Mesenchymal stem cell (in vitro differentiated cells and primary cell): ENCODE data around the gene PLXDC2.
"Not testable (repeated sequence)": the region's sequence is repeated elsewhere in the genome, so short reads cannot be mapped to it uniquely, and the experiment has no call there.

Experiments used
- DNase-seq: peaks from one replicate; pipeline ENCODE4 v3.0.0-alpha.2; 2013
- H2AFZ ChIP-seq: one replicate; pipeline ENCODE4 v1.6.1; 2013; ENCODE audit warnings: low read depth, mild to moderate bottlenecking, control low read depth, inconsistent platforms, low read length, moderate library complexity
- H2AK5ac ChIP-seq: 2 replicates; pipeline ENCODE4 v1.6.1; 2013; ENCODE audit warnings: low read length, moderate library complexity, mild to moderate bottlenecking, inconsistent platforms; ENCODE audit not compliant: severe bottlenecking
- H2BK120ac ChIP-seq: one replicate; pipeline ENCODE4 v1.6.1; 2013; ENCODE audit warnings: low read depth, mild to moderate bottlenecking, inconsistent platforms, low read length, moderate library complexity
- H2BK12ac ChIP-seq, 2 experiments: one replicate each; pipeline ENCODE4 v1.6.1; 2013; ENCODE audit warnings: inconsistent platforms in 2 of 2, low read length in 2 of 2, mild to moderate bottlenecking in 2 of 2, moderate library complexity in 2 of 2, control low read depth in 1 of 2
- H2BK15ac ChIP-seq: one replicate; pipeline ENCODE4 v1.6.1; 2013; ENCODE audit warnings: mild to moderate bottlenecking, low read depth, inconsistent platforms; ENCODE audit not compliant: poor library complexity, severe bottlenecking
- H2BK5ac ChIP-seq: 2 replicates; pipeline ENCODE4 v1.6.1; 2013; ENCODE audit warnings: low read depth, mild to moderate bottlenecking, low read length, control low read depth, inconsistent platforms; ENCODE audit not compliant: poor library complexity, severe bottlenecking
- H3K14ac ChIP-seq, 2 experiments: one replicate each; pipeline ENCODE4 v1.6.1; 2013; ENCODE audit warnings: inconsistent platforms in 2 of 2, low read length in 2 of 2, control low read depth in 1 of 2, mild to moderate bottlenecking in 1 of 2, moderate library complexity in 1 of 2
- H3K18ac ChIP-seq, 2 experiments: one replicate each; pipeline ENCODE4 v1.6.1; 2013; ENCODE audit warnings: inconsistent platforms in 2 of 2, low read length in 2 of 2, control low read depth in 1 of 2, low read depth in 1 of 2, mild to moderate bottlenecking in 1 of 2
- H3K23ac ChIP-seq, 2 experiments: one replicate each; pipeline ENCODE4 v1.6.1; 2013; ENCODE audit warnings: inconsistent platforms in 2 of 2, low read length in 2 of 2, mild to moderate bottlenecking in 2 of 2, moderate library complexity in 2 of 2, control low read depth in 1 of 2
- H3K27ac ChIP-seq: 2 replicates; pipeline ENCODE4 v1.5.1; 2013; ENCODE audit warnings: mild to moderate bottlenecking, moderate library complexity, low read length, control low read depth, inconsistent platforms; ENCODE audit not compliant: poor library complexity, severe bottlenecking
- H3K27me3 ChIP-seq, 2 experiments: 2 replicates each; pipeline versions ENCODE4 v1.6.1 to v1.7.0; 2013; ENCODE audit warnings: low read length in 2 of 2, mild to moderate bottlenecking in 2 of 2, moderate library complexity in 2 of 2, control low read depth in 1 of 2, inconsistent platforms in 1 of 2; ENCODE audit not compliant: control insufficient read depth in 1 of 2, insufficient read depth in 1 of 2
- H3K36me3 ChIP-seq, 2 experiments: 2 replicates each; pipeline versions ENCODE4 v1.6.1 to v1.7.0; 2013; ENCODE audit warnings: low read length in 2 of 2, control low read depth in 1 of 2, inconsistent platforms in 1 of 2, low read depth in 1 of 2, mild to moderate bottlenecking in 1 of 2; ENCODE audit not compliant: insufficient read depth in 2 of 2, control insufficient read depth in 1 of 2
- H3K4ac ChIP-seq, 2 experiments: one replicate each; pipeline ENCODE4 v1.6.1; 2013; ENCODE audit warnings: inconsistent platforms in 2 of 2, low read length in 2 of 2, mild to moderate bottlenecking in 2 of 2, moderate library complexity in 2 of 2, control low read depth in 1 of 2, low read depth in 1 of 2
- H3K4me1 ChIP-seq: 2 replicates; pipeline ENCODE4 v1.6.1; 2013; ENCODE audit warnings: low read depth, low read length, control low read depth; ENCODE audit not compliant: control insufficient read depth, insufficient read depth
- H3K4me2 ChIP-seq: 2 replicates; pipeline ENCODE4 v1.6.1; 2013; ENCODE audit warnings: low read length, mild to moderate bottlenecking, inconsistent platforms; ENCODE audit not compliant: poor library complexity, severe bottlenecking
- H3K4me3 ChIP-seq, 2 experiments: 2 replicates each; pipeline versions ENCODE4 v1.5.1 to v1.7.0; 2013; ENCODE audit warnings: low read length in 2 of 2, mild to moderate bottlenecking in 2 of 2, control low read depth in 1 of 2, low read depth in 1 of 2; ENCODE audit not compliant: insufficient read depth in 1 of 2
- H3K79me1 ChIP-seq: replicated peaks from 2 replicates; pipeline ENCODE4 v1.6.1; 2013; ENCODE audit warnings: mild to moderate bottlenecking, control low read depth, low read length, inconsistent platforms; ENCODE audit not compliant: poor library complexity, severe bottlenecking
- H3K9ac ChIP-seq: 2 replicates; pipeline ENCODE4 v1.7.0; 2013; ENCODE audit warnings: mild to moderate bottlenecking, low read length, moderate library complexity
- H3K9me3 ChIP-seq: 2 replicates; pipeline ENCODE4 v1.7.0; 2013; ENCODE audit warnings: mild to moderate bottlenecking, low read length; ENCODE audit not compliant: control insufficient read depth
- H4K8ac ChIP-seq: one replicate; pipeline ENCODE4 v1.6.1; 2013; ENCODE audit warnings: inconsistent platforms, mild to moderate bottlenecking, low read length, moderate library complexity
- H4K91ac ChIP-seq: one replicate; pipeline ENCODE4 v1.6.1; 2013; ENCODE audit warnings: mild to moderate bottlenecking, low read length, inconsistent platforms
- WGBS: methylation state at CpG from one replicate; pipeline ENCODE4 v1.1.7; 2013; ENCODE audit warnings: mixed read lengths; 5-methylcytosine and 5-hydroxymethylcytosine counted together

PLXDC2 gene

GRCh38 chr10:20002026-20002425, 185.8 kb downstream of the PLXDC2 start:
- not testable (repeated sequence) for H3K9me3 ChIP-seq, H3K27ac ChIP-seq, H3K79me1 ChIP-seq, H3K4me2 ChIP-seq, H3K9ac ChIP-seq, H2BK120ac ChIP-seq, H2BK5ac ChIP-seq, H3K23ac ChIP-seq, H3K18ac ChIP-seq, H2AK5ac ChIP-seq, H2BK15ac ChIP-seq, H4K8ac ChIP-seq, H3K27me3 ChIP-seq, H2BK12ac ChIP-seq, H3K14ac ChIP-seq, H3K4me1 ChIP-seq, H3K36me3 ChIP-seq, DNase-seq, H3K4ac ChIP-seq, H3K4me3 ChIP-seq, H4K91ac ChIP-seq, H2AFZ ChIP-seq
- WGBS: 100% methylated on average over 1 of the region's 2 CpGs

- no peak for DNase-seq
- no peak overlapping the region for H3K14ac ChIP-seq
- no peaks in the 10 kb centered on the region for H3K9me3 ChIP-seq
- no peak overlapping the region for H2BK120ac ChIP-seq
- H3K36me3 ChIP-seq: no peaks in the 10 kb centered on the region
- H2BK5ac ChIP-seq: no peak overlapping the region
- 100% methylated on average over 3 of the region's 3 CpGs for WGBS
- no peak overlapping the region for H3K9ac ChIP-seq
- no peak overlapping the region for H3K4ac ChIP-seq
- H3K4me1 ChIP-seq: peaks cover 2% of the 10 kb centered on the region
- H4K91ac ChIP-seq: no peak overlapping the region
- H3K4me2 ChIP-seq: no peak overlapping the region
- no peak overlapping the region for H3K27ac ChIP-seq
- no peak overlapping the region for H2AK5ac ChIP-seq
- no peaks in the 10 kb centered on the region for H3K79me1 ChIP-seq
- H3K27me3 ChIP-seq: no peaks in the 10 kb centered on the region
- no peak overlapping the region for H3K18ac ChIP-seq
- H3K4me3 ChIP-seq: no peak overlapping the region
- no peak overlapping the region for H2AFZ ChIP-seq
- no peak overlapping the region for H2BK15ac ChIP-seq
- no peak overlapping the region for H2BK12ac ChIP-seq
- no peak overlapping the region for H4K8ac ChIP-seq
- no peak overlapping the region for H3K23ac ChIP-seq
These were observed 186.4 kb downstream of the PLXDC2 start for GRCh38 chr10:20002657-20003056.

- H2AFZ ChIP-seq: no peak overlapping the region
- DNase-seq: peak; percentile 52
- H2BK120ac ChIP-seq: no peak overlapping the region
- no peak overlapping the region for H3K18ac ChIP-seq
- no peaks in the 10 kb centered on the region for H3K36me3 ChIP-seq
- H4K8ac ChIP-seq: no peak overlapping the region
- H2AK5ac ChIP-seq: no peak overlapping the region
- no peak overlapping the region for H2BK15ac ChIP-seq
- H3K23ac ChIP-seq: no peak overlapping the region
- H3K4me2 ChIP-seq: no peak overlapping the region
- no peaks in the 10 kb centered on the region for H3K27me3 ChIP-seq
- H2BK12ac ChIP-seq: no peak overlapping the region
- no peaks in the 10 kb centered on the region for H3K79me1 ChIP-seq
- no peak overlapping the region for H3K4ac ChIP-seq
- peaks cover 2% of the 10 kb centered on the region for H3K4me1 ChIP-seq
- H3K9ac ChIP-seq: peak overlapping the region; percentile 73
- H3K9me3 ChIP-seq: no peaks in the 10 kb centered on the region
- 91% methylated on average over 3 of the region's 3 CpGs for WGBS
- no peak overlapping the region for H3K27ac ChIP-seq
- no peak overlapping the region for H2BK5ac ChIP-seq
- no peak overlapping the region for H3K4me3 ChIP-seq
- H3K14ac ChIP-seq: no peak overlapping the region
- H4K91ac ChIP-seq: no peak overlapping the region
These were observed 187.9 kb downstream of the PLXDC2 start for GRCh38 chr10:20004087-20004523.

GRCh38 chr10:20005638-20006037, 189.4 kb downstream of the PLXDC2 start:
- Histone ChIP-seq H3K27ac (no peak overlapping the region), H2BK15ac (no peak overlapping the region), H3K4ac (no peak overlapping the region), H4K8ac (no peak overlapping the region), H3K4me2 (no peak overlapping the region), H2BK120ac (no peak overlapping the region), H3K79me1 (no peaks in the 10 kb centered on the region), H3K36me3 (no peaks in the 10 kb centered on the region), H3K9ac (no peak overlapping the region), H3K27me3 (no peaks in the 10 kb centered on the region), H3K23ac (no peak overlapping the region), H3K4me1 (peaks cover 2% of the 10 kb centered on the region), H3K18ac (peak overlapping the region in 1 of 2 experiments; percentile 5), H4K91ac (no peak overlapping the region), H2BK12ac (peak overlapping the region in 1 of 2 experiments; percentile 11), H2AK5ac (no peak overlapping the region), H3K4me3 (no peak overlapping the region), H2AFZ (no peak overlapping the region), H3K14ac (peak overlapping the region in 1 of 2 experiments; percentile 44), H3K9me3 (no peaks in the 10 kb centered on the region), H2BK5ac (no peak overlapping the region)
- no peak for DNase-seq
- 98% methylated on average over 6 of the region's 8 CpGs for WGBS
